Fibroblast of the aortic adventitia (primary cell): Measurements from ENCODE around the gene DLX1. TPM values are rescaled to one million over a fixed set of nuclear protein-coding genes. Genes with fewer than 3 reads are reported as not detected.

Experiments used
- DNase-seq: peaks from one replicate; pipeline ENCODE4 v3.0.0-alpha.2; 2010; ENCODE audit warnings: low read depth
- H3K4me3 ChIP-seq: 2 replicates; pipeline ENCODE4 v1.5.1; 2011; ENCODE audit warnings: low read depth, mild to moderate bottlenecking, control low read depth, low read length, moderate library complexity
- total RNA-seq: library from RNA; depleted of rRNA; stranded (reverse); fragments of >200 nt; gene quantifications from 2 replicates; pipeline ENCODE4 v1.2.3, GENCODE V29; 2012; ENCODE audit warnings: low replicate concordance
- TF ChIP-seq, protein P1 (sequence below): IDR thresholded peaks from 2 replicates; pipeline ENCODE4 v1.5.1; 2011; ENCODE audit warnings: mild to moderate bottlenecking, low read length, control low read depth, inconsistent platforms; ENCODE audit not compliant: insufficient read depth

The DLX1 gene
- total RNA-seq, 1 donor: 0.99 TPM

DNA sequence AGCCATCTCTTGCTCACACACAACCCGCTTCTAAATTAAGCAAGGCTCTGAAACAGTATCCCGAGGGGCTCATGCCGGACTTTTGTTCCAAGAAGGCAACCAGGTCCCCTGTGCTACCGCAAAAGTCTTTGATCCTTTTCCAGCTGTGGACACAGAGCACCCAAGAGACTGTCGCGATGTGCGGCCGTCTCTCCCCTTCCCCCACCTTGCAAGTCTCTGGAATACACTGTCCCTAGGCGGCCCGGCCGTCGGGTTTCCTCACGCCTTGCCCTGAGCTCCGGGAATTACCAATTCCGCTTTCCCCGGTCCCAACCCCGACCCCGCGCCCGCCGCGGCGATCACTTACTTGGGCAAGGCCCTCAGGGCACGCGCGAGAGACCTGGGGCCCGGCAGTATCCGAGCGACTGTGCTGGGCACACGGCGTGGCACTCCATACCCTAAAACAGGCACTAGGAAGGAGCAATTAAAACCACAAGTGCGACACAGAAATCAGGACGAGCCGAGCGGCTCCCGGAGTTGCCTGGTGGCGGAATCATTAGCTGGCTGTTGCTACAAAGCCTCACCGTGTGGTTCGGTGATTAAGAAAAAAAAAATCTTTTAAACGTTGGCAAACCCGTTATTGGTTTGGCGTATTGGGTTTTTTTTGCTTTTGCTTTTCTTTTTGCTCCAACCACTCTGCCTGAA is 2.2 kb upstream of the DLX1 start:
- TF ChIP-seq, protein P1, sequence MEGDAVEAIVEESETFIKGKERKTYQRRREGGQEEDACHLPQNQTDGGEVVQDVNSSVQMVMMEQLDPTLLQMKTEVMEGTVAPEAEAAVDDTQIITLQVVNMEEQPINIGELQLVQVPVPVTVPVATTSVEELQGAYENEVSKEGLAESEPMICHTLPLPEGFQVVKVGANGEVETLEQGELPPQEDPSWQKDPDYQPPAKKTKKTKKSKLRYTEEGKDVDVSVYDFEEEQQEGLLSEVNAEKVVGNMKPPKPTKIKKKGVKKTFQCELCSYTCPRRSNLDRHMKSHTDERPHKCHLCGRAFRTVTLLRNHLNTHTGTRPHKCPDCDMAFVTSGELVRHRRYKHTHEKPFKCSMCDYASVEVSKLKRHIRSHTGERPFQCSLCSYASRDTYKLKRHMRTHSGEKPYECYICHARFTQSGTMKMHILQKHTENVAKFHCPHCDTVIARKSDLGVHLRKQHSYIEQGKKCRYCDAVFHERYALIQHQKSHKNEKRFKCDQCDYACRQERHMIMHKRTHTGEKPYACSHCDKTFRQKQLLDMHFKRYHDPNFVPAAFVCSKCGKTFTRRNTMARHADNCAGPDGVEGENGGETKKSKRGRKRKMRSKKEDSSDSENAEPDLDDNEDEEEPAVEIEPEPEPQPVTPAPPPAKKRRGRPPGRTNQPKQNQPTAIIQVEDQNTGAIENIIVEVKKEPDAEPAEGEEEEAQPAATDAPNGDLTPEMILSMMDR: no peak
- DNase-seq: peak; percentile 11
- H3K4me3 ChIP-seq: peak overlapping the region; percentile 9

DNA sequence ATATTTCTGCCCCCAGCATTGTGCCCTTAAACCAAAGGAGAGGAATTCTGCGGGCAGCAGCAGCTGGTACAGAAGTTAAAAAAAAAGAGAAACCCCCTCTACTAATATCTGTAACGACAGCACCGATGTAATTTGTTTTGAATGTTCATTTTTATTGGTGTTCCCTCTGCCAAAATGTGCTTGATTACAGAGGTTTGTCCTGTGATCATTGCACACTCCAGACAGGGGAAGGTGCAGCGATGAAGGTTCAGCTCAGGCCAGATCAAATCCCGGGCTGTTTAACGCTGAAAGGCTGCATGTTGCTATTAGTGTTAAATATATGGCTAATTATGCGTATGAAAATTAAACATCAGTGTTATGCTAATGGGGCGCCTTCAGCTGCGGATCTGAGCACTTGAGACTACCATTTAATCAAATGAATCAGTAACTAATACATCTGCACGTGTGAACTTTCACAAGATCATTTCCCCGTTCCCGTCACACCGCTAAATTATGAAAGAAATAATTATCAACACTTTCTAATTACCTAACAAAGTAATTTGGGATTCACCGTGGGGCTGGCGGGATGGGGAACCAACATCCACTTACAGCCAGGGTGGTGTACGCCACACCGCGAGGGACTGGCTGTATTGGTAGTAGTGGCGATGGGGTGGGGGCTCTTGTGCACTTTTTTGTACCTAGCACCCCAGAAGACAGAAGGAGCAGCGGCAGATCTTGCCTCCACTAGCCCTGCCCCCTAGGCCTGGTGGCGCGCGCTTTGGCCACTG is 1.5 kb upstream of the DLX1 start:
- peak overlapping the region; percentile 68 for H3K4me3 ChIP-seq
- TF ChIP-seq, protein P1: no peak
- DNase-seq: no peak

- DNase-seq: no peak
- H3K4me3 ChIP-seq: peak overlapping the region; percentile 68
- TF ChIP-seq, protein P1: no peak
Observed at GRCh38 chr2:172084395-172084644, 987 bp upstream of the DLX1 start.

GRCh38 chr2:172084645-172085459 is 455 bp upstream of the DLX1 start:
- DNase-seq: peak; percentile 97
- TF ChIP-seq, protein P1: no peak
- H3K4me3 ChIP-seq: peak overlapping the region; percentile 68

DNA sequence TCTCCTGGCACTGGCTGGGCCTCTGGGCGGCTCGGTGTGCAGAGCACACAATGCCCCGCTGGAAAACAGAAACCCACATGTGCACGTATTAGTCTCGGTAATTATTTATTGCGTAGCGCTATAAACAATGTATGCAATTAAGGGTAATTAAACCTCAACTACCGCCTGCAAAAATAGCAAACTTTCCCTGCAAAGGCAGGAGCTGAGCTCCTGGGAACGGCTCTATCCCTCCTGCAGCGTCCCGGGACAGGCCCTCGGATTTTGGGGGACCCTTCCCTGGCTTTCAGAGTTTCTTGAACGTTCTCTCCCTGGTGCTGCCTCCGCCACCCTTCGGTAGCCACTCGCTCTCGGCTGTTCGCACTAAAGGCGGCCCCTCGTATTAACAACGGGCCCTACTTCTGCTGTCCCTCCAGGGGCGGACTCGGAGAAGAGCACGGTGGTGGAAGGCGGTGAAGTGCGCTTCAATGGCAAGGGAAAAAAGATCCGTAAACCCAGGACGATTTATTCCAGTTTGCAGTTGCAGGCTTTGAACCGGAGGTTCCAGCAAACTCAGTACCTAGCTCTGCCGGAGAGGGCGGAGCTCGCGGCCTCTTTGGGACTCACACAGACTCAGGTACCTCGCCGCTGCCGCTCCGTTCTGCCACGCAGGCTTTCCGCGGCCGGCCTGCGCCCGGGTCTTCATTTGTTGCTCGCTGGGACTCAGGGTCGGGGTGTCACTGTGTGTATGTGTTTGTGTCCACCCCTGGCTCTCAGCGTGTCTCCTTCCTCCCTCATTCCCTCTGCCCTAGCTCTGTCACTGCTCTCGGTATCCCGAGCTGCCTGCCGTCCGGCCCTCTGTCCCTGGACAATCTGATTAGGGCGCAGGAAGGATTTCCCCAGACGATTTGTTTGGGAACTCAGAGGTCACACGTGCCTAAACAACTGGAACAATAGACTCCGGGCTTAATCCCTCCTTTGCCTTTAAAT is 1.2 kb downstream of the DLX1 start:
- peak; percentile 24 for DNase-seq
- H3K4me3 ChIP-seq: peak overlapping the region; percentile 67
- TF ChIP-seq, protein P1: peak; percentile 35

DNA sequence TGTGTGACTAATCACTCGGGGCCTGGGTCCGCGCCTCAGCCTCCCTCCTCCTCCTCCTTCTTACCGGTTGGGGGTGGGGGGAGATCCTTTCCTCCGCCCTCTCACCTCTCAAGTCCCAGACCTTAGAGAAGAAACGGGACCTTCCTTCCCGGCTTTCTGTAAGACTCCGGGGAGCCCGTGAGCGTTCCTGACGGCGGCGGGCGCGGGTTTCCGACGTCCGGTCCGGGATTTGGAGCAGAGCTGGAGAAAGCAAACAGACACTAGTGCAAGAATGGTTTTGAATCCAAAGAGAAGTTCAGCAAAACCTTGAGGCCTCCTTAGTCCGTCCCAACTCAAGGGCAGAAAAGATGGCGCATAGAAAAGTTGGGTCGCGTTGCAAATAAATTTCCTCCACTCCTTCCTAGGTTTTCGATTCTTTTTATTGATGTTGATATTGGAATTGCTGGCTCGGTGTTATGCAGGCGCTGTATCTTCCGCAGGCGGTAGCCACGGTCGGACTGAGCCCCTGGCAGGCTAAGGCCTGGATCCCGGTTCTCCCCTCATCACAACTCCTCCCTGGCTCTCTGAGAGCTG is 2.0 kb downstream of the DLX1 start:
- peak; percentile 9 for DNase-seq
- H3K4me3 ChIP-seq: peak overlapping the region; percentile 67
- TF ChIP-seq, protein P1: no peak
